Subcutaneous adipose tissue (tissue), 4 donors: ENCODE results near the gene CD274. TPM values are rescaled to one million over a fixed set of nuclear protein-coding genes. Genes with fewer than 3 reads are reported as not detected.

Experiments
- total RNA-seq, 4 donors: library from RNA; depleted of rRNA; stranded (reverse); fragments of >200 nt; gene quantifications; one replicate each; pipeline ENCODE4 v1.1.0, GENCODE V29; 2016
- TF ChIP-seq, protein P1 (sequence below): fragments of 450-650 bp; IDR thresholded peaks from one replicate; pipeline ENCODE4 v1.5.1; 2016; ENCODE audit warnings: low read depth, mild to moderate bottlenecking, control low read depth, antibody characterized with exemption, moderate library complexity

Gene CD274
- total RNA-seq, 4 donors from 2014 or later = 2.4 to 7.0 (median 4.6) TPM

DNA sequence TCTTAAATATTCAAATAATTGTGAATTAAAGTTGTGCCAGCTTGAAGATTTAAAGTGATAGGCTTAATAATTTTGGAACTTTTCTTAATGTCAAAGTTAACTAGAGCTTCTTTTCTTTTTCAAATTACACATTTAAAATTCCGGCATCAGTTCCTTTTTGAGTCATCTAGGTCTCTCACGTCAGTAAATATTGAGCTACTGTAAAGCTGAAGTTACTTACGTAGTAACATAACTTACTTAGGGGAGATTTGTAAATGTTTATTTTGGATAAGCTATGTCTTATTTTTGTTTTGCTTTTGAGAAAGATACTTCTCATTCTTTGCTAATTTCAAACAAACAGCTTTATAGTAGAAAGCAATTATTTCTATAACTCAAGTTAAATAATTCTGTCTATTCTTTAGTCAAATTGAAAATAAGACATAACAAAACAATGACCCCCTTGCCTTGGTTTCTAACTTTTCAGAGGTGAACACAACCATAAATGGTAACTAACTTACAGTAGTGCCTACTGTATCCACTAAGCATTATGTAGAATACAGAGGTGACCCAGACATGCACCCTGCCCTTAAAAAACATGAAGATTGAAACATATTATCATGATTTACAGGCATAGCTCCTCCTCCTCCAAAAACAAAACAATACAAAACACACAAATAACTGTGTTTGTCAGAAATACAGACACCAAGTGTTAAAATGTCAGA is 29.8 kb downstream of the CD274 start:
- TF ChIP-seq, protein P1, sequence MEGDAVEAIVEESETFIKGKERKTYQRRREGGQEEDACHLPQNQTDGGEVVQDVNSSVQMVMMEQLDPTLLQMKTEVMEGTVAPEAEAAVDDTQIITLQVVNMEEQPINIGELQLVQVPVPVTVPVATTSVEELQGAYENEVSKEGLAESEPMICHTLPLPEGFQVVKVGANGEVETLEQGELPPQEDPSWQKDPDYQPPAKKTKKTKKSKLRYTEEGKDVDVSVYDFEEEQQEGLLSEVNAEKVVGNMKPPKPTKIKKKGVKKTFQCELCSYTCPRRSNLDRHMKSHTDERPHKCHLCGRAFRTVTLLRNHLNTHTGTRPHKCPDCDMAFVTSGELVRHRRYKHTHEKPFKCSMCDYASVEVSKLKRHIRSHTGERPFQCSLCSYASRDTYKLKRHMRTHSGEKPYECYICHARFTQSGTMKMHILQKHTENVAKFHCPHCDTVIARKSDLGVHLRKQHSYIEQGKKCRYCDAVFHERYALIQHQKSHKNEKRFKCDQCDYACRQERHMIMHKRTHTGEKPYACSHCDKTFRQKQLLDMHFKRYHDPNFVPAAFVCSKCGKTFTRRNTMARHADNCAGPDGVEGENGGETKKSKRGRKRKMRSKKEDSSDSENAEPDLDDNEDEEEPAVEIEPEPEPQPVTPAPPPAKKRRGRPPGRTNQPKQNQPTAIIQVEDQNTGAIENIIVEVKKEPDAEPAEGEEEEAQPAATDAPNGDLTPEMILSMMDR = no peak

DNA sequence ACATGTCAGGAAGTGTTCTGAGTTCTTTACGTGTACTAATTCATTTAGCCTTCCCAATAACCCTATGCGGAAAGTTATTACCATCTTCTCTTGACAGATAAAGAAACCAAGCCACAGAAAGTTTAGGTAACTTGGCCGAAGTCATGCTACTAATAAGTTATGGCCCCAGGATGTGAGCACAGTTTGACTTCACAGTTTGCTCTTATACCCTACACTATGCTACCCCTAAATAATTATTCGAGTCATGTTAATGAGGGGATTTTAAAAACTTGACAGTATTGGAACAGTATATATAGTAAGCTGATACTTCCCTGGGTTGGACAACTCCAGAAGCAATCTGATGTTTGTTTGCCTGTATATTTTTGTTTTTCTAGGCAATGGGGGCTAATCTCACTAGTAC is 30.6 kb downstream of the CD274 start:
- TF ChIP-seq, protein P1 = no peak

DNA sequence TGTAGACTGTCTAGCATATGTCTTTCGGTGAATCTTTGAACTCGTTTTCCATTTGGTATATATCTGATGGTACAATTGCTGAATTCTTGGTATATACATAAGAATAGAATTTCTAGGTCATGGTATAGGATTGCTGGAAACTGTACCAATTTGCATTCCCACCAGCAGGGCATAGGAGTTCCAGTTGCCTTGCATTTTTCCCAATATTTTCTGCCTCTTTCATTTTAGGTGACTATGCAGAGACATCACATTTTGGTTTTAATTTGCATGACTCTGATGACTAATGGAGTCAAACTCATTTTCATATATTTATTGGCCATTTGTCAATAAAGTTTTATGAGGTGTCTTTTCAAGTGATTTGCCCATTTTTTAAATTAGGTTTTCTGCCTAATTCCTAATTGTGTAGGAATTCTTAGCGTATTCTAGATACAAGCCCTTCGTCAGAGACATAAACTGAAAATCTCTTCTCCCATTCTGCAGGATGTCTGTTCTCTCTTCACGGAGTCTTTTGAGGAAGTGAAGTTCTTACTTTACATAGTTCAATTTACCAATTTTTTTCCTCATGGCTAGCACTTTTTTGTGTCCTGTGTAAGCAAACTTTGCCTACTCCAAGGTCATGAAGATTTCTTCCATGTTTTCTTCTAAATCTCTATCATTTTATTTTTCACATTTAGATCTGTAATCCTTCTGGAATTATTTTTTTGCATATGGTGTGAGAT is 31.1 kb downstream of the CD274 start:
- TF ChIP-seq, protein P1 = no peak

DNA sequence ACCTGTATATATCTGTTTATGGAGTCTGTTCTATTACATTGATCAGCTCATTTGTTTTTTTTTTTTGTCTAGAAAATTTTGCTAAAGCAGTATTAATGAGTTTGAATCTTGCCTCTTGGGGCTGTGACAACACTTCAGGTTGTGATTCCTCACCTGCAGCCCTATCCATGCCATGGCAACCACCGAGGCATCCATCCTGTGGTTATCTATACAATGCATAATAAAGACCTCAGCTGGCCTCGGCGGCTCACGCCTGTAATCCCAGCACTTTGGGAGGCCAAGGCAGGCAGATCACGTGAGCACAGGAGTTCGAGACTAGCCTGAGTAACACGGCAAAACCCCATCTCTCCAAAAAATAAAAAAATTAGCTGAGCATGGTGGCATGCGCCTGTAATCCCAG is 31.9 kb downstream of the CD274 start:
- TF ChIP-seq, protein P1 = no peak

DNA sequence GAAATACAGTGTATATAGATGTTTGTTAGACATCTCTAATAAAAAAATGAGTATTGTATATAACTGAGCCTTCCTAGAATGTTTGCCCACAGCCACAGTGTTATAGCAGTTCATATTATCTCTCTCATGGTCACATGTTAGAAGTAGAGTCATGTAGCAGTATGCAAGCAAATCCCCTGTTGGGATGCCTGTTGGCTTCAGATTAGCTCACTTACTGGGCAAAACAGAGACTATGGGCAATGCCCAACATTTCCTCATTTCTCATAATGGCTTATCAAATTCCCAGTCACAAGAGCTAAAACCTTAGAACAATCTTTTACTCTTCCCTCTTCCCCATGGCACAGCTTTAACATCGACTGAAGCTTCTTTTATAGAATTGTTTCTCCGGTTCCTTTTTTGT is 33.0 kb downstream of the CD274 start:
- TF ChIP-seq, protein P1 = no peak

DNA sequence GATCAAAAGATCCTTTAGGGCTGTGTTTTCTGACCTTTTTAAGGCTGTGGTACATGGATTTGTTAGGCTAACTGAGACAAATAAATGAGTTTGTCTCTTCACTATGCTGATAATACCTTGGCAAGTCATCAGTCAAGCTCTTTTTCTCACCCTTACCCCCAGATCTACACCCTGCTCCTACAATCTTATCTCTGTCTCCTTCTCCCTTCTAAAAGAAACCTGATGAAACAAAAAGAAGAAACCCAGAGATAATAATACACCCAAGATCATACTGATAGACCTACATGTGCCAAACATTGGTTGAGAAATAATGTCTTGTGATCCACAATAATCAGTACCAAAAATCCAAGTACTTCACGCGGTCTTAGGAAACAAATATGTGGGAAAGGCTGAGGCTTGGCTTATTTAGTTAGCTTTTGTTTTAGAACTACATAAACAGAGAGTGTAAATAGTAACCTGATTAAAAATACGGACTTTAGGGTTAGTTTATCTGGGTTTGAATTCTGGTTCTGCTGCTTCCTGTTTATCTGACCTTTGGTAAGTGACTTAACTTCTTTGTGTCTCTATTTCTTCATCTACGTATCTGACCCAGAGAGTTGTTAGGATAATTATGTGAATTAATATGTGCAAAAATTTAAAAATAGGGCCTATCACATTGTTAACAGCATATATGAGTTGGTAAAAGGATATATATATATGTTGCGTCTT is 35.2 kb downstream of the CD274 start:
- TF ChIP-seq, protein P1 = no peak

DNA sequence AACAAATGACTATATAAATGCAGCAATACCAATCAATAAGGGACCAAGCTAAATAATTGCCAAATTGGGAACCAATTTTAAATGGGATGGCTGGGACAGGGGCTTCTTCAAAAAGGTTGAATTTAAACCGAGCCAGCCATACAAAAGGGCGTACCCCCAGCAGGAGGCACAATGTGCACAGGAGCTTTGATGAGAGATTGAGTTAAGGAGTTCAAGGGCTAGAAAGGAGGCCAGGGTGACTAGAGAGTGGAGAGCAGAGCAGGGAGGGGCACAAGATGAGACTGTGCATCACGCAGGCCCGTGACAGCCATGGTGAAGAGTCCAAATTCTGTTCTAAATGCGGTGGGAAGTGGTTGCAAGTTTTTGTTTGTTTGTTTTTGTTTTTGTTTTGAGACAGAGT is 36.6 kb downstream of the CD274 start:
- TF ChIP-seq, protein P1 = no peak
